Vagina (tissue), 2 donors: ENCODE measurements around the gene B4GALT5. TPM values are rescaled to one million over a fixed set of nuclear protein-coding genes. Genes with fewer than 3 reads are reported as not detected.

Experiments
- DNase-seq, 2 donors: peaks; one replicate each; pipeline ENCODE4 v3.0.0-alpha.2; 2017; ENCODE audit errors: extremely low spot score in 2 of 2
- H3K27ac ChIP-seq: fragments of 200-600 bp; sonication (generic); one replicate; pipeline ENCODE4 v1.5.1; 2019
- H3K27me3 ChIP-seq: fragments of 200-600 bp; sonication (generic); one replicate; pipeline ENCODE4 v1.5.1; 2019
- H3K36me3 ChIP-seq, 2 donors: fragments of 200-600 bp; sonication (generic); one replicate each; pipeline ENCODE4 v1.5.1; 2017 to 2019
- H3K4me1 ChIP-seq: fragments of 200-600 bp; sonication (generic); one replicate; pipeline ENCODE4 v1.5.1; 2019
- H3K4me3 ChIP-seq, 2 donors: fragments of 200-600 bp; sonication (generic); 1 replicate in 1 of 2; 2 replicates in 1 of 2; pipeline ENCODE4 v1.5.1; 2016 to 2019
- H3K9me3 ChIP-seq: fragments of 200-600 bp; sonication (generic); one replicate; pipeline ENCODE4 v1.5.1; 2019
- CTCF ChIP-seq, 3 experiments: fragments of 450-650 bp in 2 of 3; fragments of 200-600 bp in 1 of 3; sonication (generic) in 1 of 3; IDR thresholded peaks; one replicate each; pipeline ENCODE4 v1.5.1; 2017 to 2019; ENCODE audit warnings: antibody characterized with exemption in 3 of 3, mild to moderate bottlenecking in 2 of 3, moderate library complexity in 2 of 3
- POLR2A ChIP-seq, 2 donors: fragments of 450-650 bp; IDR thresholded peaks; one replicate each; pipeline ENCODE4 v1.6.1; 2017; ENCODE audit warnings: antibody characterized with exemption in 2 of 2, mild to moderate bottlenecking in 2 of 2, moderate library complexity in 2 of 2
- POLR2AphosphoS5 ChIP-seq, 2 donors: sonication (generic); formaldehyde crosslinking; IDR thresholded peaks; one replicate each; pipeline ENCODE4 v1.9.0; 2017; ENCODE audit warnings: antibody characterized with exemption in 2 of 2, mild to moderate bottlenecking in 2 of 2, low read depth in 1 of 2; ENCODE audit not compliant: insufficient read depth in 1 of 2
- intact Hi-C: fragments of 100-400 bp; cut with DNase I; formaldehyde crosslinking; loops from one replicate; pipeline ENCODE4 v1.15.1; 2023
- total RNA-seq: library from RNA; depleted of rRNA; stranded (reverse); fragments of >200 nt; gene quantifications from one replicate; pipeline ENCODE4 v1.2.3, GENCODE V29; 2016

The B4GALT5 gene
- total RNA-seq, 1 donor from 2014 or later = 17.9 TPM

GRCh38 chr20:49700411-49701185 lies 13.1 kb downstream of the B4GALT5 start:
- no peak for DNase-seq
- H3K9me3 ChIP-seq = no peaks in the 10 kb centered on the region
- H3K27me3 ChIP-seq = no peaks in the 10 kb centered on the region
- no peak overlapping the region for H3K4me3 ChIP-seq
- TF ChIP-seq POLR2A (IDR thresholded peaks at IDR 0.05) (no peak), POLR2AphosphoS5 (IDR thresholded peaks at IDR 0.05; ENCODE audit: insufficient read depth in 1 of 2, low read depth in 1 of 2) (no peak), CTCF (IDR thresholded peaks at IDR 0.05) (no peak)
- H3K4me1 ChIP-seq = peaks cover 53% of the 10 kb centered on the region
- H3K36me3 ChIP-seq = no peaks in the 10 kb centered on the region
- peak overlapping the region; percentile 49 for H3K27ac ChIP-seq
- intact Hi-C loops = no loop called here

GRCh38 chr20:49699200-49699992 lies 14.3 kb downstream of the B4GALT5 start:
- TF ChIP-seq POLR2A (IDR thresholded peaks at IDR 0.05) (no peak), POLR2AphosphoS5 (IDR thresholded peaks at IDR 0.05; ENCODE audit: insufficient read depth in 1 of 2, low read depth in 1 of 2) (no peak), CTCF (IDR thresholded peaks at IDR 0.05) (no peak)
- Histone ChIP-seq H3K4me1 (peaks cover 63% of the 10 kb centered on the region), H3K4me3 (no peak overlapping the region), H3K36me3 (no peaks in the 10 kb centered on the region), H3K9me3 (no peaks in the 10 kb centered on the region), H3K27me3 (no peaks in the 10 kb centered on the region), H3K27ac (no peak overlapping the region)
- intact Hi-C loops = no loop called here
- DNase-seq = no peak

GRCh38 chr20:49698477-49698876 lies 15.2 kb downstream of the B4GALT5 start:
- Histone ChIP-seq H3K4me1 (peaks cover 57% of the 10 kb centered on the region), H3K36me3 (no peaks in the 10 kb centered on the region), H3K9me3 (no peaks in the 10 kb centered on the region), H3K27ac (no peak overlapping the region), H3K27me3 (no peaks in the 10 kb centered on the region), H3K4me3 (no peak overlapping the region)
- TF ChIP-seq POLR2A (IDR thresholded peaks at IDR 0.05) (no peak), POLR2AphosphoS5 (IDR thresholded peaks at IDR 0.05; ENCODE audit: insufficient read depth in 1 of 2, low read depth in 1 of 2) (no peak), CTCF (IDR thresholded peaks at IDR 0.05) (no peak)
- DNase-seq = no peak
- intact Hi-C loops = no loop called here

GRCh38 chr20:49697071-49697470 lies 16.6 kb downstream of the B4GALT5 start:
- no peak overlapping the region for H3K4me3 ChIP-seq
- no peaks in the 10 kb centered on the region for H3K36me3 ChIP-seq
- peaks cover 56% of the 10 kb centered on the region for H3K4me1 ChIP-seq
- no peaks in the 10 kb centered on the region for H3K9me3 ChIP-seq
- H3K27me3 ChIP-seq = no peaks in the 10 kb centered on the region
- intact Hi-C loops = no loop called here
- TF ChIP-seq CTCF (IDR thresholded peaks at IDR 0.05) = no peak
- no peak for TF ChIP-seq POLR2A (IDR thresholded peaks at IDR 0.05)
- TF ChIP-seq POLR2AphosphoS5 (IDR thresholded peaks at IDR 0.05; ENCODE audit: insufficient read depth in 1 of 2, low read depth in 1 of 2) = no peak
- no peak for DNase-seq
- no peak overlapping the region for H3K27ac ChIP-seq

- no peaks in the 10 kb centered on the region for H3K27me3 ChIP-seq
- H3K9me3 ChIP-seq = no peaks in the 10 kb centered on the region
- intact Hi-C loops = no loop called here
- no peak for DNase-seq
- H3K27ac ChIP-seq = no peak overlapping the region
- peaks cover 53% of the 10 kb centered on the region for H3K4me1 ChIP-seq
- H3K4me3 ChIP-seq = no peak overlapping the region
- no peaks in the 10 kb centered on the region for H3K36me3 ChIP-seq
- TF ChIP-seq POLR2A (IDR thresholded peaks at IDR 0.05) (no peak), CTCF (IDR thresholded peaks at IDR 0.05) (no peak), POLR2AphosphoS5 (IDR thresholded peaks at IDR 0.05; ENCODE audit: insufficient read depth in 1 of 2, low read depth in 1 of 2) (no peak)
These were observed 17.1 kb downstream of the B4GALT5 start for GRCh38 chr20:49696594-49696993.
